GM19035 (cell line): ENCODE measurements around the gene SNX32.

Source experiments
- ATAC-seq: cut with Tn5 transposase; IDR thresholded peaks from one replicate; pipeline ENCODE4 v1.9.1; 2021; ENCODE audit not compliant: unreplicated experiment

SNX32 gene

GRCh38 chr11:65897020-65897471, 63.3 kb downstream of the SNX32 start:
- ATAC-seq = no peak

GRCh38 chr11:65898656-65899355, 65.0 kb downstream of the SNX32 start:
- ATAC-seq = no peak

GRCh38 chr11:65899356-65900124, 65.8 kb downstream of the SNX32 start:
- no peak for ATAC-seq

GRCh38 chr11:65900125-65900898, 66.5 kb downstream of the SNX32 start, which contains the start of gene FOSL1:
FOSL1 (minus strand) TSS chr11:65900388; CDS start chr11:65900339, 49 bp downstream.
- ATAC-seq = peak; percentile 86

- no peak for ATAC-seq
Measured at GRCh38 chr11:65900899-65901180, 67.1 kb downstream of the SNX32 start.

- no peak for ATAC-seq
Measured at GRCh38 chr11:65903068-65903481, 69.3 kb downstream of the SNX32 start.
